ENCODE results near the gene SRPX.

GRCh38 chrX:38214044-38214443 lies 6.6 kb downstream of the SRPX start:
- TF ChIP-seq, protein P1, sequence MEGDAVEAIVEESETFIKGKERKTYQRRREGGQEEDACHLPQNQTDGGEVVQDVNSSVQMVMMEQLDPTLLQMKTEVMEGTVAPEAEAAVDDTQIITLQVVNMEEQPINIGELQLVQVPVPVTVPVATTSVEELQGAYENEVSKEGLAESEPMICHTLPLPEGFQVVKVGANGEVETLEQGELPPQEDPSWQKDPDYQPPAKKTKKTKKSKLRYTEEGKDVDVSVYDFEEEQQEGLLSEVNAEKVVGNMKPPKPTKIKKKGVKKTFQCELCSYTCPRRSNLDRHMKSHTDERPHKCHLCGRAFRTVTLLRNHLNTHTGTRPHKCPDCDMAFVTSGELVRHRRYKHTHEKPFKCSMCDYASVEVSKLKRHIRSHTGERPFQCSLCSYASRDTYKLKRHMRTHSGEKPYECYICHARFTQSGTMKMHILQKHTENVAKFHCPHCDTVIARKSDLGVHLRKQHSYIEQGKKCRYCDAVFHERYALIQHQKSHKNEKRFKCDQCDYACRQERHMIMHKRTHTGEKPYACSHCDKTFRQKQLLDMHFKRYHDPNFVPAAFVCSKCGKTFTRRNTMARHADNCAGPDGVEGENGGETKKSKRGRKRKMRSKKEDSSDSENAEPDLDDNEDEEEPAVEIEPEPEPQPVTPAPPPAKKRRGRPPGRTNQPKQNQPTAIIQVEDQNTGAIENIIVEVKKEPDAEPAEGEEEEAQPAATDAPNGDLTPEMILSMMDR (IDR thresholded peaks at IDR 0.05): no peak
- TF ChIP-seq RXRA (IDR thresholded peaks at IDR 0.05; ENCODE audit: borderline replicate concordance, low read depth) (no peak), YY1 (IDR thresholded peaks at IDR 0.05; ENCODE audit: low read depth) (no peak), TEAD4 (IDR thresholded peaks at IDR 0.05; ENCODE audit: borderline replicate concordance, insufficient read depth) (no peak), NRF1 (IDR thresholded peaks at IDR 0.05; ENCODE audit: low read depth, low read length) (no peak), RFX5 (IDR thresholded peaks at IDR 0.05; ENCODE audit: low read length) (no peak)
